ENCODE results near the gene DEPDC1.
"Not testable (repeated sequence)": the region's sequence is repeated elsewhere in the genome, so short reads cannot be mapped to it uniquely, and the experiment has no call there.

Gene DEPDC1, protein sequence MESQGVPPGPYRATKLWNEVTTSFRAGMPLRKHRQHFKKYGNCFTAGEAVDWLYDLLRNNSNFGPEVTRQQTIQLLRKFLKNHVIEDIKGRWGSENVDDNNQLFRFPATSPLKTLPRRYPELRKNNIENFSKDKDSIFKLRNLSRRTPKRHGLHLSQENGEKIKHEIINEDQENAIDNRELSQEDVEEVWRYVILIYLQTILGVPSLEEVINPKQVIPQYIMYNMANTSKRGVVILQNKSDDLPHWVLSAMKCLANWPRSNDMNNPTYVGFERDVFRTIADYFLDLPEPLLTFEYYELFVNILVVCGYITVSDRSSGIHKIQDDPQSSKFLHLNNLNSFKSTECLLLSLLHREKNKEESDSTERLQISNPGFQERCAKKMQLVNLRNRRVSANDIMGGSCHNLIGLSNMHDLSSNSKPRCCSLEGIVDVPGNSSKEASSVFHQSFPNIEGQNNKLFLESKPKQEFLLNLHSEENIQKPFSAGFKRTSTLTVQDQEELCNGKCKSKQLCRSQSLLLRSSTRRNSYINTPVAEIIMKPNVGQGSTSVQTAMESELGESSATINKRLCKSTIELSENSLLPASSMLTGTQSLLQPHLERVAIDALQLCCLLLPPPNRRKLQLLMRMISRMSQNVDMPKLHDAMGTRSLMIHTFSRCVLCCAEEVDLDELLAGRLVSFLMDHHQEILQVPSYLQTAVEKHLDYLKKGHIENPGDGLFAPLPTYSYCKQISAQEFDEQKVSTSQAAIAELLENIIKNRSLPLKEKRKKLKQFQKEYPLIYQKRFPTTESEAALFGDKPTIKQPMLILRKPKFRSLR

GRCh38 chr1:68496680-68497357 lies at the start of gene DEPDC1:
Gene DEPDC1 (minus strand): TSS chr1:68497082. CDS start chr1:68496999, 83 bp downstream.
- DNase-seq: peak; percentile 92

- no peak for DNase-seq
Measured at GRCh38 chr1:68544651-68545050, 47.8 kb upstream of the DEPDC1 start.

GRCh38 chr1:68542586-68542985 lies 45.7 kb upstream of the DEPDC1 start:
- no peak for DNase-seq

GRCh38 chr1:68538941-68539340 lies 42.1 kb upstream of the DEPDC1 start:
- DNase-seq: no peak

DNA sequence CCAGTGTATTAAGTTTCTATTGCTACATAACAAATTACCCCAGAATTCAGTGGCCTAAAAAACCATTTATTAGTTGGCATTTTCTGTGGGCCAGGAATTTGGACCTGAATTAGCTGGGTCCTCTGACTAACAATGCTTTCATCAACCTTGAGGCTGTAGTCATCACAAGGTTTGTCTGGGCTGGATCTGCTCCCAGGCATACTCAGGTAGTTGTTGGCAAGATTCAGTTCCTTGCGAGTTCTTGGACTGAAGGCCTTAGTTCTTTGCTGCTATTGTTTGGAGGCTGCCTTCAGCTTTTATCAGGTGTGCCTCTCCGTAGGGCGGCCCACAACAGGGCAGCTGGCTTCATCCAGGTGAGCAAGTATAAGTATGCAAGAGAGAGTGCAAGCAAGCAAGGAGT lies 31.4 kb upstream of the DEPDC1 start:
- DNase-seq: no peak

DNA sequence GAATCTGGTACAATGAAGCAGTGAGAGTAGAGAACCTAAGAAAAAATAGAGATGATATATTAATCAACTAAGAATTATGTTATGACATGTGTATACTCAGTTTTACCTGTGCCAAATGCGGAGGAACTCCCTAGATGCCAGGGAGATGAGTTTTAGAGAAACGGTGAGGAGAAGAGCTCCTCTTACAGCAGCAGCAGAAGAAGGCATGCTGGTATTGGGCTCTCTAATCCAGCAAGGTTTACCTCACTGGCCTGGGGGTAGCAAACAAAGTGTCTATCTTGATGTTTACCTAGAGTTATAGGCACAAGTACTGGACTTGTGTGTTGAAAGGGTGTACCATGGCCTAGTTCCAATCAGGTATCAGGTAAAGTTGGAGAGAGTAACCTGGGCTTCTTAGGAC lies 28.9 kb upstream of the DEPDC1 start:
- DNase-seq: no peak

- DNase-seq: no peak
Measured at GRCh38 chr1:68521286-68521685, 24.4 kb upstream of the DEPDC1 start.

- DNase-seq: no peak
Measured at GRCh38 chr1:68516066-68516465, 19.2 kb upstream of the DEPDC1 start.

GRCh38 chr1:68511254-68511653 lies 14.4 kb upstream of the DEPDC1 start:
- no peak for DNase-seq

- DNase-seq: no peak
Measured at GRCh38 chr1:68506386-68506785, 9.5 kb upstream of the DEPDC1 start.

DNA sequence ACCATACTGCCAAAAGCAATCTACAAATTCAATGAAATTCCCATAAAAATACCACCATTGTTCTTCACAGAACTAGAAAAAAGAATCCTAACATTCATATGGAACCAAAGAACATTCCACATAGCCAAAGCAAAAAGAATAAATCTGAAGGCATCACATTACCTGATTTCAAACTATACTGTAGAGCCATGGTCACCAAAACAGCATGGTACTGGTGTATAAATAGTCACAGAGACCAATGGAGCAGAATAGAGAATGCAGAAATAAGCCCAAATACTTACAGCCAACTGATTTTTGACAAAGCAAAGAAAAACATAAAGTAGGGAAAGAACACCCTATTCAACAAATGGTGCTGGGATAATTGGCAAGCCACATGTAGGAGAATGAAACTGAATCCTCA lies 6.2 kb upstream of the DEPDC1 start:
- no peak for DNase-seq

- no peak for DNase-seq
Measured at GRCh38 chr1:68497358-68497698, 446 bp upstream of the DEPDC1 start.

DNA sequence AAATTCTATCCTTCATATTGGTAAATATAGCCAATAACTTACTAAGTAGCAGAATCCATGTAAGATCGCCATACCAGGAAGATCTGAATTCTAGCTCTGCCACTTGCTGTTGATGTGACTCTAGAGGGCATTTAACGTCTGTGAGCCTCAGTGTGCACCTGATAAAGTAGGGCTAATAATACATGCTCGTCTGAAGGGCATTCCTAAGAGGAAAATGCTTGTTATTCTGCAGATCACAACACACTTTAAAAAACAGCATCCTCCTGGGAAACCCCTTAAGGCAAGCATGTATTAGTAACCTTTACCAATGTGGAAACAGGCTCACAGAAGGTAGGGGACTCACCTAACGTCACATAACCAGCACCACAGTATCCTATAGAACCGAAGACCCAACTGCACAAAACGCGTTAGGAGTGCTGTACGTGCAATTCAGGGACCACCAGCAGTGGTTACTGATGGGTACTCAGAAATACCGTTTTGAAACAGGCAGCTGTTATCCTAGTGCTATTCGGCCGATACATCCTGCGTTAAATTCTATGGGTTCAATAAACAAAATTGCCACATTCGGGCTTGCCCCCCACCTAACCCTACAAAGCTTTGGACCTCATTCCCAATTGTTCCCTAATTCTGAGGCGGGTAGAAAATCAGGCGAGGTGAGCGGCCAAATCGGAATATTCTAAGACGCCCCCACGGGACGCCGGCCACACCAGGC lies 758 bp downstream of the DEPDC1 start:
- DNase-seq: peak; percentile 6

DNA sequence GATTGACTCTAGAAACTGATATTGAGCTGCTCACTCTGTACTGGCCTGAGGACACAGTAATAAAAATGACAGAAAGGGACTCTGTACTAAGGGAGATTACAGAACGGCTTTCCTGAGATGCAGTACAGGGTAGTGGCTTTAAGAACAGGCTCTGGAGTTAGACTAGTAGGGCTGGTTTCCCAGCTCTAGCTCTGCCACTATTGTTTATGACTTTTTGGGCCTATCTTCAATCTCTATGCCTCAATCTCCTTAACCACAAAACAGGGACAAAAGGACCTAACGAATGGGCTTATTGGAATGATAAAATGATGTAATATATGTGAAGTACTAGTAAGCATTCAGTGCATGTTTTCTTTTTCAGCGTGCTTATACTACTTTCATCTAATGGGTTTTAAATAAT lies 1.4 kb downstream of the DEPDC1 start:
- no peak for DNase-seq

- DNase-seq: no peak
Measured at GRCh38 chr1:68493193-68493592, 3.7 kb downstream of the DEPDC1 start.

GRCh38 chr1:68492255-68492654 lies 4.6 kb downstream of the DEPDC1 start:
- not testable (repeated sequence) for DNase-seq

DNA sequence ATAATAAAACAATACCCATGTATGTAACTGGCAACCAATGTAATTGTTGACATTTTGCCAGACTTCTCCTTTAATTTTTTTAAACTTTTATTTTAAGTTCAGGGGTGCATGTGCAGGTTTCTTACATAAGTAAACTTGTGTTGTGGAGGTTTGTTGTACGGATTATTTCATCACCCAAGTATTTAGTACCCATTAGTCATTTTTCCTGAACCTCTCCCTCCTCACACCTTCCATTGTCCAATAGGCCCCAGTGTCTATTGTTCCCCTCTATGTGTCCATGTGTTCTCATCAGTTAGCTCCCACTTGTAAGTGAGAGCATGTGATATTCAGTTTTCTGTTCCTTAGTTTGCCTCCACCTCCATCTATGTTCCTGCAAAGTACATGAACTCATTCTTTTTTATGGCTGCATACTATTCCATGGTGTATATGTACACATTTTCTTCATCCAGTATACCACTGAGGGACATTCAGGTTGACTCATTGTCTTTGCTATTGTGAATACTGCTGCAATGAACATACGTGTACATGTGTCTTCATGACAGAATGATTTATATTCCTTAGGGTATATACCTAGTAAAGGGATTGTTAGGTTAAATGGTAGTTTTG lies 6.7 kb downstream of the DEPDC1 start:
- DNase-seq: no peak

DNA sequence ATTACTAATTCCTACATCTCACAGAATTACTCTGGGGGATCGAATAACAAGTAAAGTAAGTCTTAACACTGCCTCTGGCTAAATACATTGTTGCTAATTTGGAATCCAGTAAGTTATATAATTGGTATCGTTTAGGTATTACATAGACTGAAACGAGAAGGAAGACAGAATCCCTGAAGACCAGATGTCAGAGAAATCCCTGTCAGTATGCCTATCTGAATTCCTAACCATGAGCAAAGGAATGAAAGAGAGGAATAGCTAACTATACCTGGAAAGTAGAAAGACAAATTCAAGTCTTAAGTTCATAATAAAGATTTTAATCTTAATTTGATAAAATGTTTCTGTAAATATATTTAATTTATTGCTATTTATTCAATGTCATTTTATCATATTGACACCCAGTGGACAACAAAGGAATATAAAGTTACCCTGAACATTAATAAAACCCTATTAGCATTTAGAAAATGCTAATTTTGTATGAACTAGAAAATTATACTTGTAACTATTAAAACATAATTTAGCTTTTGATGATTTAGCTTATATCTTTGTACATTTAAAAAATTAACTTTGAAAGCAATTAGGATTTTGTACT lies 11.4 kb downstream of the DEPDC1 start:
- no peak for DNase-seq

GRCh38 chr1:68484618-68485017 lies 12.3 kb downstream of the DEPDC1 start:
- no peak for DNase-seq

DNA sequence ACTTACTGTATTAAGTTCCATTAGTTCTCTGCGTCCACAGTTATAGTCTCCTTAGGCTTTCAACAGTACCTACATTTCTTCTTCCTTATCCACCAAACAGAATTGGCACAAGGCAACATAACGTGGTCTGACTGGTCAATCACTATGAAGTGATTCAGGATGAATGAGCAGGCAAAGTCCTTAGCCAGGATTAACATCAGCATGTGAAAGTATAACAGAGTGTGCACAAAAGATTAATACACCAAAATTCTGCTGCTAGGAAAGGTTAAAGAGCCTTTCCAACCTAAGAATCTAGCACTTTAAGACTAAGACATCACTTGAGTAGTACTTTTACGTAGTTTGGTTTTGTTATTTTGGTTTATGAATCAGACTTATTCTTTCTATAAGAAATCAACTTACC lies 15.8 kb downstream of the DEPDC1 start:
- DNase-seq: no peak

DNA sequence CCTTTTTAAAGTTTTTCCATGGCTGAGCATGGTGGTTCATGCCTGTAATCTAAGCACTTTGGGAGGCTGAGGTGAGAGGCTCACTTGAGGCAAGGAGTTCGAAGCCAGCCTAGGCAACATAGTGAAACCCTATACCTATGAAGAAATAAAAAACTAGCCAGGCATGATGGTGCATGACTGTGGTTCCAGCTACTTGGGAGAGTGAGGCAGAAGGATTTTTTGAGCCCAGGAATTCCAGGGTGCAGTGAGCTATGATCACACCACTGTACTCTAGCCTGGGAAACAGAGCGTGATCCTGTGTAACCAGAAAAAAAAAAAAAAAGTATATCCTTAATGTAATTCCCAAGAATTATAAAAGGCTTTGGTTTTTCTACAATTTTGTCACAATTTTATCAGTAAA lies 17.4 kb downstream of the DEPDC1 start:
- no peak for DNase-seq

DNA sequence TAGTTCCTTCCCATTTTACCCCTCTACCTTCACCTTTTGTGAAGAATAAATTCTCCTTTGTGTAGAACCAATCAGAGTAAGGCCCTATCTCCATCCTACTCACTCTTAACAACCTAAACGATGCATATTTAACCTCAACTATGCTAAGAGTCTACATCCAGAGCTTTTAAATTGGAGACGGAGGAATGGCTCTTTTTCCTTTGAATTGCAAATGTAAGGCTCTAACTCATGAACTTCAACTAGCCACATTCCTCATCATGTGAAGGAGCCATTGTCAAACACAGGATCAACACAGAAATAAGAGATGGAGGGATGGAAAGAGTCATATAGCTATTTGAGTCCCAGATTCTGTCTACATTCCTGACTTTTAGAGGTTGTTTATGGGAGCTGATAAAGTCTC lies 18.2 kb downstream of the DEPDC1 start:
- DNase-seq: no peak

Measured in NCI-H2171 (cell line).